Left lung (tissue), 10 donors: ENCODE data around the gene SORBS1. TPM values are rescaled to one million over a fixed set of nuclear protein-coding genes. Genes with fewer than 3 reads are reported as not detected.

ENCODE experiments used
- ATAC-seq: fragments of 200-7000 bp; cut with Tn5 transposase; one replicate; pipeline ENCODE4 v1.9.1; 2020; ENCODE audit warnings: moderate library complexity
- DNase-seq, 4 donors: peaks; one replicate each; pipeline ENCODE4 v3.0.0-alpha.2; 2013 to 2020
- H3K27ac ChIP-seq, 2 donors: fragments of 200-600 bp; sonication (generic) in 1 of 2; one replicate each; pipeline versions ENCODE4 v1.5.0 to v1.8.0; 2020 to 2021
- H3K27me3 ChIP-seq, 2 donors: fragments of 200-600 bp; sonication (generic) in 1 of 2; one replicate each; pipeline versions ENCODE4 v1.5.0 to v1.8.0; 2020 to 2021
- H3K36me3 ChIP-seq, 2 donors: fragments of 200-600 bp; sonication (generic) in 1 of 2; one replicate each; pipeline versions ENCODE4 v1.5.0 to v1.8.0; 2020 to 2021
- H3K4me1 ChIP-seq, 2 donors: fragments of 200-600 bp; one replicate each; pipeline ENCODE4 v1.8.0; 2021
- H3K4me3 ChIP-seq, 2 donors: fragments of 200-600 bp; sonication (generic) in 1 of 2; one replicate each; pipeline versions ENCODE4 v1.5.0 to v1.8.0; 2020 to 2021; ENCODE audit warnings: mild to moderate bottlenecking in 1 of 2
- H3K9me3 ChIP-seq, 2 donors: fragments of 200-600 bp; sonication (generic) in 1 of 2; one replicate each; pipeline versions ENCODE4 v1.5.0 to v1.8.0; 2020 to 2021
- CTCF ChIP-seq, 2 donors: fragments of 200-600 bp; sonication (generic) in 1 of 2; IDR thresholded peaks; one replicate each; pipeline versions ENCODE4 v1.5.0 to v1.8.0; 2021; ENCODE audit warnings: antibody characterized with exemption in 2 of 2
- intact Hi-C, 2 donors: fragments of 100-400 bp; cut with DNase I; formaldehyde crosslinking; loops; one replicate each; pipeline versions ENCODE4 v1.11.2 to v1.14.2; 2022
- polyA plus RNA-seq, 6 donors: library from polyadenylated mRNA; unstranded; fragments of 120-200 nt; gene quantifications; one replicate each; pipeline ENCODE4 v1.2.1, GENCODE V29; 2013; ENCODE audit not compliant: insufficient read length in 6 of 6
- total RNA-seq, 2 donors: library from RNA; stranded (reverse); fragmentation: NEBNext Ultra II Directional; extraction: Animal tissue kit (Norgen Biotek cat#: 25700); gene quantifications; one replicate each; pipeline ENCODE4 v1.2.1, GENCODE V29; 2021
- donor health status: DM: no; HTN: yes; CAD: no.
- donor health status: DM: no; HTN: no; CAD: no.

SORBS1 gene
- total and polyA plus RNA-seq, 8 donors = 23.3 to 52.7 (median 36.4) TPM

- TF ChIP-seq CTCF (IDR thresholded peaks at IDR 0.05) = no peak
- Histone ChIP-seq H3K36me3 (no peaks in the 10 kb centered on the region), H3K27me3 (no peaks in the 10 kb centered on the region), H3K27ac (no peak overlapping the region), H3K9me3 (no peaks in the 10 kb centered on the region), H3K4me1 (peaks cover 2 to 10% of the 10 kb centered on the region in 2 donors), H3K4me3 (no peak overlapping the region)
- DNase-seq (no peak), ATAC-seq (peak; percentile 76)
- intact Hi-C loops = no loop called here
These were observed 98.2 kb downstream of the SORBS1 start for GRCh38 chr10:95462740-95463667.

- H3K27me3 ChIP-seq = no peaks in the 10 kb centered on the region
- H3K27ac ChIP-seq = no peak overlapping the region
- ATAC-seq = no peak
- peaks cover 3 to 10% of the 10 kb centered on the region in 2 donors for H3K4me1 ChIP-seq
- H3K4me3 ChIP-seq = no peak overlapping the region
- DNase-seq = no peak
- no peak for TF ChIP-seq CTCF (IDR thresholded peaks at IDR 0.05)
- H3K9me3 ChIP-seq = no peaks in the 10 kb centered on the region
- no peaks in the 10 kb centered on the region for H3K36me3 ChIP-seq
- intact Hi-C loops = no loop called here
These were observed 99.6 kb downstream of the SORBS1 start for GRCh38 chr10:95461611-95462010.

GRCh38 chr10:95459446-95460045 is 101.6 kb downstream of the SORBS1 start:
- no peak overlapping the region for H3K27ac ChIP-seq
- H3K36me3 ChIP-seq = no peaks in the 10 kb centered on the region
- H3K4me3 ChIP-seq = no peak overlapping the region
- DNase-seq (peak in 2 of 4 donors; percentile 89 to 94), ATAC-seq (peak; percentile 10)
- H3K27me3 ChIP-seq = no peaks in the 10 kb centered on the region
- no peak for TF ChIP-seq CTCF (IDR thresholded peaks at IDR 0.05)
- peaks cover 3 to 5% of the 10 kb centered on the region in 2 donors for H3K4me1 ChIP-seq
- intact Hi-C loops = no loop called here
- no peaks in the 10 kb centered on the region for H3K9me3 ChIP-seq

GRCh38 chr10:95458871-95459270 is 102.3 kb downstream of the SORBS1 start:
- DNase-seq = no peak
- peaks cover 3 to 5% of the 10 kb centered on the region in 2 donors for H3K4me1 ChIP-seq
- H3K27ac ChIP-seq = no peak overlapping the region
- H3K36me3 ChIP-seq = no peaks in the 10 kb centered on the region
- TF ChIP-seq CTCF (IDR thresholded peaks at IDR 0.05) = no peak
- no peak for ATAC-seq
- no peaks in the 10 kb centered on the region for H3K9me3 ChIP-seq
- H3K4me3 ChIP-seq = no peak overlapping the region
- intact Hi-C loops = no loop called here
- H3K27me3 ChIP-seq = no peaks in the 10 kb centered on the region

GRCh38 chr10:95458014-95458413 is 103.2 kb downstream of the SORBS1 start:
- DNase-seq (no peak), ATAC-seq (no peak)
- intact Hi-C loops = no loop called here
- H3K4me1 ChIP-seq = peaks cover 3 to 5% of the 10 kb centered on the region in 2 donors
- H3K36me3 ChIP-seq = no peaks in the 10 kb centered on the region
- no peaks in the 10 kb centered on the region for H3K27me3 ChIP-seq
- no peak overlapping the region for H3K4me3 ChIP-seq
- H3K9me3 ChIP-seq = no peaks in the 10 kb centered on the region
- H3K27ac ChIP-seq = no peak overlapping the region
- TF ChIP-seq CTCF (IDR thresholded peaks at IDR 0.05) = no peak
